Gastroesophageal sphincter (tissue), 4 donors: ENCODE results near the gene WTIP. TPM values are rescaled to one million over a fixed set of nuclear protein-coding genes. Genes with fewer than 3 reads are reported as not detected.
A peak's percentile ranks its signal among the peaks of the same experiment; 100 is the strongest.
"Not testable (repeated sequence)": the region's sequence is repeated elsewhere in the genome, so short reads cannot be mapped to it uniquely, and the experiment has no call there.

Source experiments
- ATAC-seq: fragments of 150-250 bp; one replicate; pipeline ENCODE4 v1.9.1; 2016; ENCODE audit warnings: mild to moderate bottlenecking, moderate library complexity
- H3K27ac ChIP-seq, 4 donors: fragments of 200-600 bp; sonication (generic) in 3 of 4; 1 replicate in 3 of 4; 2 replicates in 1 of 4; pipeline ENCODE4 v1.5.1; 2016 to 2019
- H3K27me3 ChIP-seq: fragments of 200-600 bp; sonication (generic); one replicate; pipeline ENCODE4 v1.5.1; 2019
- H3K36me3 ChIP-seq, 2 donors: fragments of 200-600 bp; sonication (generic); one replicate each; pipeline ENCODE4 v1.5.1; 2019; ENCODE audit warnings: control low read depth in 1 of 2
- H3K4me1 ChIP-seq, 3 donors: fragments of 200-600 bp; sonication (generic); 1 replicate in 2 of 3; 2 replicates in 1 of 3; pipeline ENCODE4 v1.5.1; 2016 to 2019; ENCODE audit warnings: control low read depth in 2 of 3
- H3K4me3 ChIP-seq, 2 donors: fragments of 200-600 bp; sonication (generic); one replicate each; pipeline ENCODE4 v1.5.1; 2019; ENCODE audit warnings: mild to moderate bottlenecking in 1 of 2, moderate library complexity in 1 of 2
- H3K9me3 ChIP-seq, 3 donors: fragments of 200-600 bp; sonication (generic); one replicate each; pipeline ENCODE4 v1.5.1; 2017 to 2019; ENCODE audit warnings: control low read depth in 2 of 3
- EP300 ChIP-seq: sonication (generic); formaldehyde crosslinking; IDR thresholded peaks from one replicate; pipeline ENCODE4 v1.6.1; 2017; ENCODE audit warnings: antibody characterized with exemption, mild to moderate bottlenecking
- POLR2A ChIP-seq, 2 donors: fragments of 450-650 bp; IDR thresholded peaks; one replicate each; pipeline ENCODE4 v1.6.1; 2017; ENCODE audit warnings: antibody characterized with exemption in 2 of 2, mild to moderate bottlenecking in 2 of 2, moderate library complexity in 1 of 2
- POLR2AphosphoS5 ChIP-seq: sonication (generic); formaldehyde crosslinking; IDR thresholded peaks from one replicate; pipeline ENCODE4 v1.6.1; 2017; ENCODE audit warnings: antibody characterized with exemption
- WGBS, 2 donors: methylation state at CpG; one replicate each; pipeline ENCODE4 v1.1.5; 2018; ENCODE audit warnings: low coverage in 1 of 2; 5-methylcytosine and 5-hydroxymethylcytosine counted together
- total RNA-seq, 4 donors: library from RNA; depleted of rRNA; stranded (reverse); fragments of >200 nt; gene quantifications; one replicate each; pipeline ENCODE4 v1.1.0, GENCODE V29; 2016
- TF ChIP-seq, protein P1 (sequence below), 4 experiments: fragments of 200-600 bp in 2 of 4; fragments of 450-650 bp in 2 of 4; sonication (generic) in 1 of 4; IDR thresholded peaks; one replicate each; pipeline ENCODE4 v1.5.1; 2017 to 2019; ENCODE audit warnings: antibody characterized with exemption in 4 of 4, mild to moderate bottlenecking in 2 of 4, moderate library complexity in 2 of 4

Gene WTIP
- total RNA-seq, 4 donors from 2014 or later: 18.8 to 59.6 (median 43.6) TPM

DNA sequence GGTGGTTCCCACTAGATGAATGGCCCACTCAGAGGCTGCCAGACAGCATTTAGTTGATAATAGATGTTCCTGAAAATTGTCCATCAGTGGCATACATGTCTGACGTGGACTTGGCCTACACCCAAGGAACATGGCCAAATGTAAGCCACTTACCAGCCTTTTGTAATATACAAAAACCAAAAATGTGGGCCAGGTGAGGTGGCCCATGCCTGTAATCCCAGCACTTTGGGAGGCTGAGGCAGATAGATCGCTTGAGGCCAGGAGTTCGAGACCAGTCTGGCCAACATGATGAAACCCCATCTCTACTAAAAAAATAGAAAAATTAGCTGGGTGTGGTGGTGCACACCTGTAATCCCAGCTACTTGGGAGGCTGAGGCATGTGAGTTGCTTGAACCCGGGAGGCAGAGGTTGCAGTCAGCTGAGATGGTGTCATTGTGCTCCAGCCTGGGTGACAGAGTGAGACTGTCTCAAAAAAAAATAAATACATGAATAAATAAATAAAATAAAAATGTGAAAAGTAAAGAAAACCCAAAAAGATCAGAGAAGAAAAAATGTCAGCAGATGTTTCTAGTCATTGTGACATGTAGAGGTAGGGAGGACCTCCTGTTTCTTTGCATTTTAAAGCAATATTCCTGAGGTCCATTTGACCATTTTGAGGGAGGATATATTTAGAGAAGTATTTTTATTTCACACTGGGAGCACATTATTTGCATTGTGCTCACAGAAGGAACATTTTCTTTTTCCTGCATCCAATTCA lies 7.1 kb upstream of the WTIP start:
- Histone ChIP-seq H3K4me1 (peaks cover 0 to 19% (median 8%) of the 10 kb centered on the region in 3 donors), H3K27me3 (no peaks in the 10 kb centered on the region), H3K36me3 (peaks cover 0 to 44% of the 10 kb centered on the region in 2 donors), H3K9me3 (no peaks in the 10 kb centered on the region), H3K27ac (peak overlapping the region in 1 of 4 donors; percentile 0), H3K4me3 (no peak overlapping the region)
- ATAC-seq: no peak
- TF ChIP-seq, protein P1, sequence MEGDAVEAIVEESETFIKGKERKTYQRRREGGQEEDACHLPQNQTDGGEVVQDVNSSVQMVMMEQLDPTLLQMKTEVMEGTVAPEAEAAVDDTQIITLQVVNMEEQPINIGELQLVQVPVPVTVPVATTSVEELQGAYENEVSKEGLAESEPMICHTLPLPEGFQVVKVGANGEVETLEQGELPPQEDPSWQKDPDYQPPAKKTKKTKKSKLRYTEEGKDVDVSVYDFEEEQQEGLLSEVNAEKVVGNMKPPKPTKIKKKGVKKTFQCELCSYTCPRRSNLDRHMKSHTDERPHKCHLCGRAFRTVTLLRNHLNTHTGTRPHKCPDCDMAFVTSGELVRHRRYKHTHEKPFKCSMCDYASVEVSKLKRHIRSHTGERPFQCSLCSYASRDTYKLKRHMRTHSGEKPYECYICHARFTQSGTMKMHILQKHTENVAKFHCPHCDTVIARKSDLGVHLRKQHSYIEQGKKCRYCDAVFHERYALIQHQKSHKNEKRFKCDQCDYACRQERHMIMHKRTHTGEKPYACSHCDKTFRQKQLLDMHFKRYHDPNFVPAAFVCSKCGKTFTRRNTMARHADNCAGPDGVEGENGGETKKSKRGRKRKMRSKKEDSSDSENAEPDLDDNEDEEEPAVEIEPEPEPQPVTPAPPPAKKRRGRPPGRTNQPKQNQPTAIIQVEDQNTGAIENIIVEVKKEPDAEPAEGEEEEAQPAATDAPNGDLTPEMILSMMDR (IDR thresholded peaks at IDR 0.05): no peak
- no peak for TF ChIP-seq POLR2A (IDR thresholded peaks at IDR 0.05)
- TF ChIP-seq POLR2AphosphoS5: no peak
- TF ChIP-seq EP300: no peak
- 83 to 84% methylated on average over 1 to 4 of the region's 4 CpGs for WGBS, 2 donors

DNA sequence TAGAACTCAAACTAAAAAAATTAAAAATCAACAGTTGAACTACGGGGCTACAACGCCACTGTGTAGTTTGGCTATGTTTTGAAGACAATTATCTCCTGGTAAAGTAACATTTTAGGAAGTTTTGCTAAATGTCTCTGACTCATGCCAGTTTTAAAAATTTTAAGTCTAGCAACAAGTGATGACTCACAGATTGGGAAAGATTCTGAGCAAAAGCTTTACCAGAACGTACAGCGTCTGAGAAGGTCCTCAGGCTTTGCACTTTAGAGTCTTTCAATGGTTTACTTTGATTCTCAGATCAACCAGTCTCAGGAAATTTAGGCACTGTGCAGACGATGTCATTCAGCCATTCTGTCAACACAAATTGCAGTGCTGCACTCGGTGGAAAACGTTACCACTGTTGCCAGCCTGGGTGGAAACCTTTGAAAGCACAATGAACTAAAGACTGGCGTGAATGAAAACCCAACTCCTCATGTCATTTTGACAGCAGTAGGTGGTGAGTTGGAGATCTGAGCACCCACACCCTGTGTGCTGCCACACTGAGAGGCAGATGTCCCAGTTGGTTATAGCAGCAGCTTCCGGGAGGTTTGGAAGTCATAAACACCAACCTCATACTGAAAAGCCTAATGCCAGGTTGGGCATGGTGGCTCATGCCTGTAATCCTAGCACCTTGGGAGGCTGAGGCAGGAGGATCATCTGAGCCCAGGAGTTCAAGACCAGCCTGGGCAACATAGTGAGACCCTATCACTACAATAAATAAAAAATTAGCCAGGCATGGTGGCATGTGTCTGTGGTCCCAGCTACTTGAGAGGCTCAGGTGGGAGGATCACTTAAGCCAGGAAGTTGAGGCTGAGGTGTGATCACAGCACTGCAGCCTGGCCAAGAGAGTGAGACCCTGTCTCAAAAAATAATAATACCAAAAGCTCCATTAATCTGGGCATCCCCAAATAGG lies 6.3 kb upstream of the WTIP start:
- ATAC-seq: peak; percentile 67
- Histone ChIP-seq H3K27ac (peak overlapping the region in 3 of 4 donors; percentile 0 to 50 (median 41)), H3K4me1 (peaks cover 0 to 19% (median 8%) of the 10 kb centered on the region in 3 donors), H3K27me3 (no peaks in the 10 kb centered on the region), H3K4me3 (no peak overlapping the region), H3K36me3 (peaks cover 0 to 35% of the 10 kb centered on the region in 2 donors), H3K9me3 (no peaks in the 10 kb centered on the region)
- WGBS, 2 donors: 23 to 37% methylated on average over 8 to 9 of the region's 9 CpGs
- TF ChIP-seq POLR2A (IDR thresholded peaks at IDR 0.05) (no peak), POLR2AphosphoS5 (no peak), EP300 (no peak)
- TF ChIP-seq, protein P1 (IDR thresholded peaks at IDR 0.05): no peak

- Histone ChIP-seq H3K4me1 (peaks cover 0 to 26% (median 12%) of the 10 kb centered on the region in 3 donors), H3K27ac (peak overlapping the region in 1 of 4 donors; percentile 0), H3K4me3 (no peak overlapping the region), H3K9me3 (no peaks in the 10 kb centered on the region), H3K27me3 (no peaks in the 10 kb centered on the region), H3K36me3 (peaks cover 0 to 27% of the 10 kb centered on the region in 2 donors)
- TF ChIP-seq POLR2A (IDR thresholded peaks at IDR 0.05) (no peak), POLR2AphosphoS5 (no peak)
- TF ChIP-seq, protein P1 (IDR thresholded peaks at IDR 0.05): no peak
- ATAC-seq: no peak
- WGBS, 2 donors: 77 to 88% methylated on average over 3 to 5 of the region's 5 CpGs
Observed at GRCh38 chr19:34475975-34476594, 5.5 kb upstream of the WTIP start.

GRCh38 chr19:34478496-34478895 lies 3.1 kb upstream of the WTIP start:
- not testable (repeated sequence) for H3K4me3 ChIP-seq, H3K9me3 ChIP-seq, H3K36me3 ChIP-seq, H3K27me3 ChIP-seq, H3K27ac ChIP-seq, ATAC-seq
- 80 to 93% methylated on average over 1 to 3 of the region's 4 CpGs for WGBS, 2 donors
- peaks cover 0 to 38% (median 16%) of the 10 kb centered on the region in 3 donors for H3K4me1 ChIP-seq

DNA sequence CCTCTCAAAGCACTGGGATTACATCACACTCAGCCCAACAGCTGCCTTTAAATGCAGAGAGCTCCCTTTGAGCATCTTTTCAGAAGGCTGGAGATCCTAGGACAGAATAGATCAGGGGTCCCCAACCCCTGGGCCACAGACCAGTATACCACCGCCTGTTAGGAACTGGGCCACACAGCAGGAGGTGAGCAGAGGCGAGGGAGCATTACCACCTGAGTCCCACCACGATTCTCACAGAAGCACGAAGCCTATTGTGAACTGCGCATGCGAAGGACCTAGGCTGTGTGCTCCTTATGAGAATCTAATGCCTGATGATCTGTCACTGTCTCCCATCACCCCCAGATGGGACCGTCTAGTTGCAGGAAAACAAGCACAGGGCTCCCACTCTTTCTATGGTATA lies 2.2 kb upstream of the WTIP start:
- no peaks in the 10 kb centered on the region for H3K9me3 ChIP-seq
- 94 to 96% methylated on average over 4 to 5 of the region's 7 CpGs for WGBS, 2 donors
- H3K27me3 ChIP-seq: no peaks in the 10 kb centered on the region
- no peak overlapping the region for H3K27ac ChIP-seq
- H3K36me3 ChIP-seq: no peaks in the 10 kb centered on the region
- ATAC-seq: no peak
- peaks cover 0 to 44% (median 22%) of the 10 kb centered on the region in 3 donors for H3K4me1 ChIP-seq
- H3K4me3 ChIP-seq: no peak overlapping the region
- TF ChIP-seq POLR2A (IDR thresholded peaks at IDR 0.05): no peak
- no peak for TF ChIP-seq POLR2AphosphoS5
- no peak for TF ChIP-seq EP300
- TF ChIP-seq, protein P1 (IDR thresholded peaks at IDR 0.05): no peak
